DOHH2 (cell line): ENCODE measurements around the gene JKAMP.

Experiments
- H3F3A ChIP-seq: fragments of 200-600 bp; sonication (generic), shearing (Covaris generic); 2 replicates; pipeline ENCODE4 v1.6.0; 2016; ENCODE audit warnings: antibody characterized with exemption, mild to moderate bottlenecking; ENCODE audit not compliant: control insufficient read depth, insufficient read depth
- H3K27ac ChIP-seq: fragments of 200-600 bp; sonication (generic); 2 replicates; pipeline ENCODE4 v1.5.1; 2014; ENCODE audit warnings: low read depth, mild to moderate bottlenecking, low read length, moderate library complexity
- H3K27me3 ChIP-seq: fragments of 200-600 bp; sonication (generic); 2 replicates; pipeline ENCODE4 v1.6.1; 2014; ENCODE audit warnings: mild to moderate bottlenecking, low read length, mixed read lengths; ENCODE audit not compliant: control insufficient read depth
- H3K36me3 ChIP-seq: fragments of 200-600 bp; sonication (generic); 2 replicates; pipeline ENCODE4 v1.6.1; 2014; ENCODE audit warnings: mild to moderate bottlenecking, low read length, moderate library complexity, mixed read lengths; ENCODE audit not compliant: control insufficient read depth
- H3K4me1 ChIP-seq: fragments of 200-600 bp; sonication (generic); 2 replicates; pipeline ENCODE4 v1.6.1; 2014; ENCODE audit warnings: mild to moderate bottlenecking, low read length, mixed read lengths; ENCODE audit not compliant: control insufficient read depth
- H3K4me2 ChIP-seq: fragments of 200-600 bp; sonication (generic); 2 replicates; pipeline ENCODE4 v1.6.0; 2014; ENCODE audit warnings: mild to moderate bottlenecking, low read length, moderate library complexity
- H3K4me3 ChIP-seq: fragments of 200-600 bp; sonication (generic); 2 replicates; pipeline ENCODE4 v1.5.1; 2014; ENCODE audit warnings: mild to moderate bottlenecking, low read length, mixed read lengths
- H3K79me2 ChIP-seq: fragments of 200-600 bp; sonication (generic); 2 replicates; pipeline ENCODE4 v1.6.1; 2014; ENCODE audit warnings: mild to moderate bottlenecking, low read length, mixed read lengths; ENCODE audit not compliant: control insufficient read depth
- H3K9me2 ChIP-seq: fragments of 200-600 bp; sonication (generic); replicated peaks from 2 replicates; pipeline ENCODE4 v1.6.1; 2014; ENCODE audit warnings: mild to moderate bottlenecking, low read length, mixed read lengths; ENCODE audit not compliant: control insufficient read depth
- H3K9me3 ChIP-seq: fragments of 200-600 bp; sonication (generic); 2 replicates; pipeline ENCODE4 v1.6.1; 2014; ENCODE audit warnings: antibody characterized with exemption, low read length, mixed read lengths; ENCODE audit not compliant: control insufficient read depth, insufficient read depth
- H4K20me1 ChIP-seq: fragments of 200-600 bp; sonication (generic); 2 replicates; pipeline ENCODE4 v1.6.0; 2014; ENCODE audit warnings: low read depth, mild to moderate bottlenecking, antibody characterized with exemption, low read length, moderate library complexity; ENCODE audit not compliant: control insufficient read depth, insufficient read depth
- CTCF ChIP-seq: fragments of 200-600 bp; sonication (generic); IDR thresholded peaks from one replicate; pipeline ENCODE4 v1.5.1; 2014; ENCODE audit warnings: antibody characterized with exemption, mild to moderate bottlenecking, low read depth, low read length; ENCODE audit not compliant: poor library complexity, severe bottlenecking
- EZH2phosphoT487 ChIP-seq: fragments of 200-600 bp; sonication (generic); IDR thresholded peaks from 2 replicates; pipeline ENCODE4 v1.6.1; 2017; ENCODE audit warnings: borderline replicate concordance, mild to moderate bottlenecking, antibody characterized with exemption, low read length, moderate library complexity, mixed read lengths

The JKAMP gene

GRCh38 chr14:59543873-59544272 lies 59.6 kb downstream of the JKAMP start:
- no peaks in the 10 kb centered on the region for H3F3A ChIP-seq
- no peaks in the 10 kb centered on the region for H3K4me1 ChIP-seq
- no peaks in the 10 kb centered on the region for H3K9me3 ChIP-seq
- no peak overlapping the region for H3K4me2 ChIP-seq
- TF ChIP-seq EZH2phosphoT487 (no peak), CTCF (no peak)
- no peak overlapping the region for H3K4me3 ChIP-seq
- H3K79me2 ChIP-seq: no peaks in the 10 kb centered on the region
- H3K9me2 ChIP-seq: no peaks in the 10 kb centered on the region
- H3K27me3 ChIP-seq: no peaks in the 10 kb centered on the region
- no peak overlapping the region for H3K27ac ChIP-seq
- no peaks in the 10 kb centered on the region for H3K36me3 ChIP-seq
- H4K20me1 ChIP-seq: no peaks in the 10 kb centered on the region

GRCh38 chr14:59547310-59547709 lies 63.0 kb downstream of the JKAMP start:
- Histone ChIP-seq H4K20me1 (no peaks in the 10 kb centered on the region), H3K4me3 (no peak overlapping the region), H3K36me3 (no peaks in the 10 kb centered on the region), H3K27me3 (no peaks in the 10 kb centered on the region), H3K4me1 (no peaks in the 10 kb centered on the region), H3K27ac (no peak overlapping the region), H3F3A (no peaks in the 10 kb centered on the region), H3K9me2 (no peaks in the 10 kb centered on the region), H3K79me2 (no peaks in the 10 kb centered on the region), H3K9me3 (no peaks in the 10 kb centered on the region), H3K4me2 (no peak overlapping the region)
- TF ChIP-seq CTCF: no peak
- no peak for TF ChIP-seq EZH2phosphoT487
